ENCODE results near the gene TEKT4.
"Not testable (repeated sequence)": the region's sequence is repeated elsewhere in the genome, so short reads cannot be mapped to it uniquely, and the experiment has no call there.

DNA sequence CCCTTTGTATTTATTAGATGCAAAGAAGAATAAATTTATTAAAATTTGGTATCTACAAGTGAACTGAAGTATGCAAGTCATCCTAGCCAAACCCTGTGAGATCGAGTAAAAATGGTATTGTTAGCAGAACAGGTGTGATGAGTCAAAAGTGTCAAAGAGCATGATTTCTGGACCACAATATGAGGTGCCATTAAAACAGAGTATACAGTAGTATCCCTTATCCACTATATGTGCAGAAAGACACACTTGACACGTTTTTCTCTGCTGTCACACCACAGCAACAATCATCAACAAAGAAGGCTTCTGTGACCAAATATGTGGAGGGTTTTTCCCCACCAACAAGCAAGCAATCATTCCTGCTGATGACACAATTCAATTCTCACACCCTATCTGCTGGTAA lies 32.0 kb upstream of the TEKT4 start:
- TF ChIP-seq CTCF (conservative IDR thresholded peaks at IDR 0.05 in 1 of 2, IDR thresholded peaks at IDR 0.05 in 1 of 2; ENCODE audit: extremely low read depth in 1 of 2, insufficient read depth in 1 of 2, low read depth in 1 of 2, low read length in 2 of 2); EZH2 (IDR thresholded peaks at IDR 0.05; ENCODE audit: borderline replicate concordance, low read length): not testable (repeated sequence)

Measured in mammary epithelial cell (primary cell).